K562 (cell line): ENCODE results near the gene TBC1D17. TPM values are rescaled to one million over a fixed set of nuclear protein-coding genes. Genes with fewer than 3 reads are reported as not detected.

Experiments
- ATAC-seq: fragments of 200-7000 bp; cut with Tn5 transposase; 3 replicates; pipeline ENCODE4 v1.9.1; 2020; ENCODE audit warnings: moderate library complexity
- BruUV-seq: library from RNA; stranded (reverse); fragments of 400-500 nt; replicated peaks from 2 replicates; lab custom pipeline; 2021; lab: Mats Ljungman, UMichigan
- CTCF ChIA-PET: fragments of 300-600 bp; formaldehyde crosslinking; extraction: SDS; loops from one replicate; lab custom pipeline; 2021; ENCODE audit warnings: low intra/inter-chr PET ratio; lab: Yijun Ruan, JAX
- POLR2A ChIA-PET: fragments of 300-600, 350-650 bp; sonication (Branson Sonifier 250); formaldehyde crosslinking; extraction: SDS; loops from one replicate; lab custom pipeline; 2021; ENCODE audit warnings: antibody characterized with exemption, inconsistent platforms; lab: Yijun Ruan, JAX
- DNase-seq, 4 experiments: peaks; one replicate each; pipeline versions ENCODE4 v3.0.0 to v3.0.0-alpha.2; 2011 to 2018; ENCODE audit warnings: low spot score in 3 of 4, mixed read lengths in 3 of 4; ENCODE audit errors: extremely low read depth in 1 of 4
- FAIRE-seq: peaks from 2 replicates; lab custom pipeline; 2011; peaks lifted over from hg19 to GRCh38; lab: Jason Lieb, UNC
- H2AFZ ChIP-seq: 2 replicates; pipeline ENCODE4 v1.6.0; 2011; ENCODE audit warnings: low read depth, low read length, control low read depth, inconsistent platforms
- H3K27ac ChIP-seq: fragments of 200-600 bp; 3 replicates; pipeline ENCODE4 v1.8.0; 2011; ENCODE audit warnings: low read depth, mild to moderate bottlenecking, control low read depth, inconsistent platforms, low read length, moderate library complexity, mixed read lengths; ENCODE audit errors: extremely low read depth
- H3K27me3 ChIP-seq, 2 experiments: fragments of 300-600 bp in 1 of 2; 2 replicates in 1 of 2; 3 replicates in 1 of 2; pipeline versions ENCODE4 v1.6.0 to v1.8.0; 2011; ENCODE audit warnings: inconsistent platforms in 2 of 2, low read length in 2 of 2, mild to moderate bottlenecking in 1 of 2, mixed read lengths in 1 of 2, moderate library complexity in 1 of 2; ENCODE audit not compliant: control insufficient read depth in 2 of 2, insufficient read depth in 2 of 2
- H3K36me3 ChIP-seq: fragments of 300-600 bp; 3 replicates; pipeline ENCODE4 v1.8.0; 2011; ENCODE audit warnings: mild to moderate bottlenecking, low read length, inconsistent platforms; ENCODE audit not compliant: control insufficient read depth, insufficient read depth
- H3K4me1 ChIP-seq, 2 experiments: fragments of 200-600 bp in 1 of 2; replicated peaks in 1 of 2; 2 replicates in 1 of 2; 3 replicates in 1 of 2; pipeline versions ENCODE4 v1.5.1 to v1.8.0; 2011; ENCODE audit warnings: inconsistent platforms in 2 of 2, low read length in 2 of 2, mild to moderate bottlenecking in 1 of 2, mixed read lengths in 1 of 2, moderate library complexity in 1 of 2; ENCODE audit not compliant: control insufficient read depth in 2 of 2, insufficient read depth in 2 of 2
- H3K4me2 ChIP-seq: 2 replicates; pipeline ENCODE4 v1.6.1; 2011; ENCODE audit warnings: low read length, control low read depth, inconsistent platforms, mixed read lengths; ENCODE audit not compliant: insufficient read depth
- H3K4me3 ChIP-seq: fragments of 200-600 bp; sonication (generic), shearing (Covaris generic); 2 replicates; pipeline ENCODE4 v1.5.1; 2016; ENCODE audit warnings: control low read depth, inconsistent platforms
- H3K79me2 ChIP-seq: fragments of 200-600 bp; 3 replicates; pipeline ENCODE4 v1.8.0; 2011; ENCODE audit warnings: low read length, inconsistent platforms; ENCODE audit not compliant: control insufficient read depth, insufficient read depth
- H3K9ac ChIP-seq, 2 experiments: 2 replicates each; pipeline versions ENCODE4 v1.6.0 to v1.6.1; 2011; ENCODE audit warnings: low read depth in 2 of 2, low read length in 2 of 2, control low read depth in 1 of 2, inconsistent platforms in 1 of 2, mild to moderate bottlenecking in 1 of 2, mixed read lengths in 1 of 2; ENCODE audit not compliant: insufficient read depth in 1 of 2
- H3K9me1 ChIP-seq: one replicate; pipeline ENCODE4 v1.6.0; 2011; ENCODE audit warnings: inconsistent platforms, mild to moderate bottlenecking, low read length, moderate library complexity; ENCODE audit not compliant: control insufficient read depth, insufficient read depth
- H3K9me3 ChIP-seq: replicated peaks from 2 replicates; pipeline ENCODE4 v1.5.1; 2011; ENCODE audit warnings: low read depth, low read length, inconsistent platforms; ENCODE audit not compliant: control insufficient read depth, insufficient read depth
- H4K20me1 ChIP-seq: replicated peaks from 2 replicates; pipeline ENCODE4 v1.6.1; 2011; ENCODE audit warnings: low read length, inconsistent platforms, mixed read lengths; ENCODE audit not compliant: control insufficient read depth, insufficient read depth
- CBX3 ChIP-seq, 2 experiments: IDR thresholded peaks; 1 replicate in 1 of 2; 2 replicates in 1 of 2; pipeline ENCODE4 v1.6.1; 2012; ENCODE audit warnings: inconsistent platforms in 2 of 2, low read length in 2 of 2, borderline replicate concordance in 1 of 2, control low read depth in 1 of 2
- HDAC6 ChIP-seq: IDR thresholded peaks from 2 replicates; pipeline ENCODE4 v1.6.1; 2012; ENCODE audit warnings: low read depth, mild to moderate bottlenecking, control low read depth, inconsistent platforms, low read length, moderate library complexity
- KAT8 ChIP-seq: fragments of 450-650 bp; IDR thresholded peaks from 2 replicates; pipeline ENCODE4 v1.6.1; 2016; ENCODE audit warnings: low read depth, mild to moderate bottlenecking
- MCM3 ChIP-seq: fragments of 450-650 bp; IDR thresholded peaks from 2 replicates; pipeline ENCODE4 v1.6.1; 2016
- MEIS2 ChIP-seq: fragments of 450-650 bp; IDR thresholded peaks from 2 replicates; pipeline ENCODE4 v1.6.1; 2014; ENCODE audit warnings: mild to moderate bottlenecking; ENCODE audit not compliant: partially characterized antibody
- MYC ChIP-seq, 2 experiments: fragments of 250-450 bp in 1 of 2; sonication (Bioruptor Pico) in 1 of 2; IDR thresholded peaks; 2 replicates each; pipeline versions ENCODE4 v1.5.1 to v1.6.1; 2012 to 2021; ENCODE audit warnings: low read depth in 2 of 2, borderline replicate concordance in 1 of 2, improper control_type of control experiment in 1 of 2, low read length in 1 of 2, mild to moderate bottlenecking in 1 of 2, moderate library complexity in 1 of 2
- NFIC ChIP-seq: fragments of 450-650 bp; IDR thresholded peaks from 2 replicates; pipeline ENCODE4 v1.6.1; 2017; ENCODE audit warnings: mild to moderate bottlenecking, inconsistent platforms
- SMAD2 ChIP-seq: fragments of 150-350 bp; IDR thresholded peaks from 2 replicates; pipeline ENCODE4 v1.6.1; 2014; ENCODE audit warnings: low read depth, mild to moderate bottlenecking, low read length
- SPI1 ChIP-seq: IDR thresholded peaks from 2 replicates; pipeline ENCODE4 v1.6.1; 2011; ENCODE audit warnings: low read depth, low read length, control low read depth, borderline replicate concordance
- TCF7L2 ChIP-seq: fragments of 150-350 bp; IDR thresholded peaks from 2 replicates; pipeline ENCODE4 v1.6.1; 2016; ENCODE audit warnings: low read depth, mild to moderate bottlenecking, low read length, moderate library complexity
- TEAD4 ChIP-seq, 2 experiments: sonication (generic) in 1 of 2; formaldehyde crosslinking in 1 of 2; IDR thresholded peaks; 2 replicates each; pipeline versions ENCODE4 v1.6.1 to v1.8.0; 2012 to 2022; ENCODE audit warnings: borderline replicate concordance in 1 of 2, inconsistent platforms in 1 of 2, low read length in 1 of 2, mild to moderate bottlenecking in 1 of 2, missing genetic modification reagents in 1 of 2
- ZKSCAN8 ChIP-seq: fragments of 200-800 bp; sonication (Bioruptor generic); IDR thresholded peaks from 2 replicates; pipeline ENCODE4 v1.6.1; 2016; ENCODE audit warnings: missing genetic modification characterization, missing compliant biosample characterization
- ZNF224 ChIP-seq: sonication (generic); formaldehyde crosslinking; IDR thresholded peaks from 2 replicates; pipeline ENCODE4 v1.8.0; 2022; ENCODE audit warnings: mild to moderate bottlenecking, missing genetic modification reagents
- ZNF586 ChIP-seq: fragments of 450-650 bp; formaldehyde crosslinking; conservative IDR thresholded peaks from 2 replicates; pipeline ENCODE4 v1.4.0; 2020; ENCODE audit warnings: mild to moderate bottlenecking, moderate library complexity
- WGBS: fragments of 100-300 bp; shearing (Covaris generic); methylation state at CpG from one replicate; pipeline ENCODE4 v1.1.6; 2016; ENCODE audit warnings: low coverage, mixed read lengths; ENCODE audit not compliant: insufficient coverage; ENCODE audit errors: missing lambda C conversion rate; 5-methylcytosine and 5-hydroxymethylcytosine counted together
- in situ Hi-C: fragments of 300-500 bp; cut with MboI; formaldehyde crosslinking; loops from 4 replicates; pipeline ENCODE4 v1.15.0; 2018; ENCODE audit warnings: inconsistent platforms, mixed read lengths
- intact Hi-C: fragments of 100-400 bp; cut with micrococcal nuclease; formaldehyde crosslinking; loops from 2 replicates; pipeline ENCODE4 v1.14.2; 2022
- polyA plus RNA-seq, 8 experiments: library from polyadenylated mRNA; depleted of rRNA in 4 of 8; stranded (reverse) in 5 of 8; unstranded in 3 of 8; fragments of >200 nt; fragmentation: Nextera tagmentation in 2 of 8; fragmentation: Illumina TruSeq in 1 of 8; extraction: Ambion mirVana in 2 of 8; extraction: Trizol in 1 of 8; gene quantifications; 2 replicates each; pipeline versions ENCODE4 v1.2.1 to v1.2.3, GENCODE V29; 2011 to 2014; ENCODE audit warnings: inconsistent platforms in 1 of 8, missing spikeins in 1 of 8
- total RNA-seq, 7 experiments: library from RNA; depleted of rRNA in 6 of 7; stranded (reverse); fragments of >200 nt in 6 of 7; fragmentation: Illumina TruSeq in 2 of 7; extraction: Trizol in 2 of 7; gene quantifications; 2 replicates each; pipeline versions ENCODE4 v1.2.1 to v1.2.3, GENCODE V29; 2011 to 2021; ENCODE audit warnings: low replicate concordance in 1 of 7
- TF ChIP-seq, protein P1 (sequence below): sonication (generic); formaldehyde crosslinking; IDR thresholded peaks from 2 replicates; pipeline ENCODE4 v1.8.0; 2022; ENCODE audit warnings: mild to moderate bottlenecking, missing genetic modification reagents
- TF ChIP-seq, protein P2 (sequence below): fragments of 250-450 bp; sonication (Bioruptor Pico); IDR thresholded peaks from 2 replicates; pipeline ENCODE4 v1.5.0; 2022; ENCODE audit warnings: mild to moderate bottlenecking
- TF ChIP-seq, protein P3 (sequence below): sonication (generic); formaldehyde crosslinking; IDR thresholded peaks from 2 replicates; pipeline ENCODE4 v1.8.1; 2023; ENCODE audit warnings: mild to moderate bottlenecking, missing genetic modification reagents

TBC1D17 gene
- total and polyA plus RNA-seq, 9 of the 15 experiments (the other 6 are each of a cell fraction or from before 2014, with no cell fraction given), result 0.42 to 16.0 (median 3.8) TPM

DNA sequence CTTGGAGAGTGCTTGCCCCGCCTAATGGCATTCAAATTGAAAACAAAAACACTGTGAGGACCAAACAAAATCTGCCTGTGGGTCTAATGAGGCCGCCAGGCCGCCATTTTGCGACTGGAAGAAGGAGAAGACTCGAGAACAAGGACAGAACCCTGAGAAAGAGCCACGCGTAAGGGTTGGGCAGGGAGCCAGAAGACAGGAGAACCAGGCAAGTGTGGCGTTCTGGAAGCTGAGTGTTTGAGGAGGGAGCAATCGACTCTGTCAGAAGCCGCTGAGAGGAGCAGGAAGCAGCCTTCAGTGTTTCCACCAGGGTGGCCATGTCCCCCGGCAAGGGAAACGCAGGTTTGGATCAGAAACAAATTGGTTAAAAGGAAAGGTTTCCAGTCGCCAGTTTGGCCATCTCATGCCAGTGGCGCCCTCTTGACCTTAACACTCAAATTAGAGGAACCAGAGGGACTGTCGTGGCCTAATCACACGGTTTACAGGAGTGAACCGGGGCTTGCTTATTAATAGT lies 36.7 kb upstream of the TBC1D17 start:
- Histone ChIP-seq H3K4me3 (no peak overlapping the region), H3K79me2 (no peaks in the 10 kb centered on the region), H3K9ac (peak overlapping the region in 1 of 2 experiments; percentile 70; a peak in 2 of 4 replicates), H3K36me3 (peaks cover 51% of the 10 kb centered on the region), H3K4me2 (no peak overlapping the region), H2AFZ (no peak overlapping the region), H3K27me3 (no peaks in the 10 kb centered on the region), H3K27ac (no peak overlapping the region; the same call in 2 of the 3 replicates), H3K9me1 (peaks cover 2% of the 10 kb centered on the region), H4K20me1 (no peaks in the 10 kb centered on the region), H3K9me3 (no peaks in the 10 kb centered on the region), H3K4me1 (peaks cover 0 to 18% of the 10 kb centered on the region in 2 experiments; a peak in 2 of 5 replicates)
- in situ Hi-C loops (no loop called here), intact Hi-C loops (no loop called here)
- FAIRE-seq (no peak), DNase-seq (no peak), ATAC-seq (no peak)
- 78% methylated on average over 17 of the region's 17 CpGs for WGBS
- ChIA-PET POLR2A (interaction anchor here (2.2 kb wide), 1 partner anchor 9 kb away, joined by 7 read pairs; no protein-coding TSS in a partner anchor), CTCF (no interaction called here)
- BruUV-seq, result no TSS peak
- TF ChIP-seq, protein P1, sequence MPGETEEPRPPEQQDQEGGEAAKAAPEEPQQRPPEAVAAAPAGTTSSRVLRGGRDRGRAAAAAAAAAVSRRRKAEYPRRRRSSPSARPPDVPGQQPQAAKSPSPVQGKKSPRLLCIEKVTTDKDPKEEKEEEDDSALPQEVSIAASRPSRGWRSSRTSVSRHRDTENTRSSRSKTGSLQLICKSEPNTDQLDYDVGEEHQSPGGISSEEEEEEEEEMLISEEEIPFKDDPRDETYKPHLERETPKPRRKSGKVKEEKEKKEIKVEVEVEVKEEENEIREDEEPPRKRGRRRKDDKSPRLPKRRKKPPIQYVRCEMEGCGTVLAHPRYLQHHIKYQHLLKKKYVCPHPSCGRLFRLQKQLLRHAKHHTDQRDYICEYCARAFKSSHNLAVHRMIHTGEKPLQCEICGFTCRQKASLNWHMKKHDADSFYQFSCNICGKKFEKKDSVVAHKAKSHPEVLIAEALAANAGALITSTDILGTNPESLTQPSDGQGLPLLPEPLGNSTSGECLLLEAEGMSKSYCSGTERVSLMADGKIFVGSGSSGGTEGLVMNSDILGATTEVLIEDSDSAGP (CRISPR knock-in tag), result no peak
- TF ChIP-seq NFIC, result peak; percentile 65
- TF ChIP-seq TCF7L2, result no peak
- TF ChIP-seq KAT8, result no peak
- no peak for TF ChIP-seq MCM3
- no peak for TF ChIP-seq HDAC6
- TF ChIP-seq, protein P2, sequence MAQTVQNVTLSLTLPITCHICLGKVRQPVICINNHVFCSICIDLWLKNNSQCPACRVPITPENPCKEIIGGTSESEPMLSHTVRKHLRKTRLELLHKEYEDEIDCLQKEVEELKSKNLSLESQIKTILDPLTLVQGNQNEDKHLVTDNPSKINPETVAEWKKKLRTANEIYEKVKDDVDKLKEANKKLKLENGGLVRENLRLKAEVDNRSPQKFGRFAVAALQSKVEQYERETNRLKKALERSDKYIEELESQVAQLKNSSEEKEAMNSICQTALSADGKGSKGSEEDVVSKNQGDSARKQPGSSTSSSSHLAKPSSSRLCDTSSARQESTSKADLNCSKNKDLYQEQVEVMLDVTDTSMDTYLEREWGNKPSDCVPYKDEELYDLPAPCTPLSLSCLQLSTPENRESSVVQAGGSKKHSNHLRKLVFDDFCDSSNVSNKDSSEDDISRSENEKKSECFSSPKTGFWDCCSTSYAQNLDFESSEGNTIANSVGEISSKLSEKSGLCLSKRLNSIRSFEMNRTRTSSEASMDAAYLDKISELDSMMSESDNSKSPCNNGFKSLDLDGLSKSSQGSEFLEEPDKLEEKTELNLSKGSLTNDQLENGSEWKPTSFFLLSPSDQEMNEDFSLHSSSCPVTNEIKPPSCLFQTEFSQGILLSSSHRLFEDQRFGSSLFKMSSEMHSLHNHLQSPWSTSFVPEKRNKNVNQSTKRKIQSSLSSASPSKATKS (CRISPR knock-in tag), result no peak
- TF ChIP-seq ZNF224 (CRISPR knock-in tag), result no peak
- TF ChIP-seq SPI1, result no peak
- no peak for TF ChIP-seq MYC (IDR thresholded peaks at IDR 0.05; ENCODE audit: low read depth, low read length)
- TF ChIP-seq MYC (CRISPR knock-in tag; IDR thresholded peaks at IDR 0.05; ENCODE audit: borderline replicate concordance, low read depth), result no peak
- TF ChIP-seq SMAD2, result no peak
- TF ChIP-seq, protein P3, sequence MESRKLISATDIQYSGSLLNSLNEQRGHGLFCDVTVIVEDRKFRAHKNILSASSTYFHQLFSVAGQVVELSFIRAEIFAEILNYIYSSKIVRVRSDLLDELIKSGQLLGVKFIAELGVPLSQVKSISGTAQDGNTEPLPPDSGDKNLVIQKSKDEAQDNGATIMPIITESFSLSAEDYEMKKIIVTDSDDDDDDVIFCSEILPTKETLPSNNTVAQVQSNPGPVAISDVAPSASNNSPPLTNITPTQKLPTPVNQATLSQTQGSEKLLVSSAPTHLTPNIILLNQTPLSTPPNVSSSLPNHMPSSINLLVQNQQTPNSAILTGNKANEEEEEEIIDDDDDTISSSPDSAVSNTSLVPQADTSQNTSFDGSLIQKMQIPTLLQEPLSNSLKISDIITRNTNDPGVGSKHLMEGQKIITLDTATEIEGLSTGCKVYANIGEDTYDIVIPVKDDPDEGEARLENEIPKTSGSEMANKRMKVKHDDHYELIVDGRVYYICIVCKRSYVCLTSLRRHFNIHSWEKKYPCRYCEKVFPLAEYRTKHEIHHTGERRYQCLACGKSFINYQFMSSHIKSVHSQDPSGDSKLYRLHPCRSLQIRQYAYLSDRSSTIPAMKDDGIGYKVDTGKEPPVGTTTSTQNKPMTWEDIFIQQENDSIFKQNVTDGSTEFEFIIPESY (CRISPR knock-in tag), result 0 out of 2 replicates have a peak, but pooled peaks have one; percentile 47
- TF ChIP-seq ZNF586 (CRISPR knock-in tag), result no peak
- no peak for TF ChIP-seq ZKSCAN8 (CRISPR knock-in tag)
- no peak for TF ChIP-seq MEIS2
- no peak for TF ChIP-seq TEAD4 (IDR thresholded peaks at IDR 0.05; ENCODE audit: low read length)
- no peak for TF ChIP-seq TEAD4 (CRISPR knock-in tag; IDR thresholded peaks at IDR 0.05; ENCODE audit: borderline replicate concordance)
- TF ChIP-seq CBX3 (IDR thresholded peaks at IDR 0.05; ENCODE audit: borderline replicate concordance in 1 of 2, low read length in 2 of 2), result no peak
